HEK293 (cell line): ENCODE results near the gene ANO2.

ENCODE experiments used
- CTCF ChIA-PET: fragments of 350-600 bp; formaldehyde crosslinking; extraction: SDS; loops from one replicate; lab custom pipeline; 2021; ENCODE audit warnings: antibody characterized with exemption; lab: Yijun Ruan, JAX
- POLR2A ChIA-PET: fragments of 300-600 bp; formaldehyde crosslinking; extraction: SDS; loops from one replicate; lab custom pipeline; 2020; ENCODE audit warnings: antibody characterized with exemption, inconsistent platforms; lab: Yijun Ruan, JAX
- H3K27ac ChIP-seq: fragments of 200-500 bp; sonication (Bioruptor generic); 2 replicates; pipeline ENCODE4 v1.5.1; 2014; ENCODE audit warnings: low read depth, low read length, control low read depth, inconsistent platforms; ENCODE audit errors: extremely low read depth
- H3K36me3 ChIP-seq, 2 experiments: fragments of 200-500 bp in 1 of 2; sonication (Bioruptor generic) in 1 of 2; 1 replicate in 1 of 2; 2 replicates in 1 of 2; pipeline ENCODE4 v1.5.1; 2014 to 2017; ENCODE audit warnings: inconsistent platforms in 2 of 2, low read length in 2 of 2; ENCODE audit not compliant: control insufficient read depth in 2 of 2, insufficient read depth in 1 of 2
- H3K4me1 ChIP-seq: fragments of 200-500 bp; sonication (Bioruptor generic); 2 replicates; pipeline ENCODE4 v1.5.1; 2014; ENCODE audit warnings: mild to moderate bottlenecking, low read length, inconsistent platforms; ENCODE audit not compliant: control insufficient read depth, insufficient read depth
- H3K4me3 ChIP-seq: 2 replicates; pipeline ENCODE4 v1.5.1; 2011; ENCODE audit warnings: low read depth, mild to moderate bottlenecking, control low read depth, low read length, moderate library complexity
- H3K9me3 ChIP-seq: fragments of 200-500 bp; sonication (Bioruptor generic); 2 replicates; pipeline ENCODE4 v1.5.1; 2014; ENCODE audit warnings: low read depth, low read length, inconsistent platforms; ENCODE audit not compliant: control insufficient read depth, insufficient read depth
- HIC1 ChIP-seq: fragments of 450-650 bp; formaldehyde crosslinking; IDR thresholded peaks from 2 replicates; pipeline ENCODE4 v1.5.1; 2016; ENCODE audit warnings: missing biosample characterization, missing genetic modification characterization
- HOXC10 ChIP-seq: sonication (generic); formaldehyde crosslinking; IDR thresholded peaks from 2 replicates; pipeline ENCODE4 v1.8.1; 2023; ENCODE audit warnings: mild to moderate bottlenecking, missing genetic modification reagents
- KLF10 ChIP-seq: fragments of 450-650 bp; IDR thresholded peaks from 2 replicates; pipeline ENCODE4 v1.5.1; 2018; ENCODE audit warnings: missing biosample characterization, mild to moderate bottlenecking, missing genetic modification characterization
- OVOL3 ChIP-seq: fragments of 450-650 bp; formaldehyde crosslinking; IDR thresholded peaks from 2 replicates; pipeline ENCODE4 v1.5.1; 2016; ENCODE audit warnings: missing biosample characterization, missing genetic modification characterization
- PATZ1 ChIP-seq: fragments of 450-650 bp; formaldehyde crosslinking; IDR thresholded peaks from 2 replicates; pipeline ENCODE4 v1.5.1; 2016; ENCODE audit warnings: missing biosample characterization, missing genetic modification characterization
- SCRT2 ChIP-seq: fragments of 450-650 bp; formaldehyde crosslinking; IDR thresholded peaks from 2 replicates; pipeline ENCODE4 v1.5.1; 2016; ENCODE audit warnings: missing biosample characterization, missing genetic modification characterization
- YY2 ChIP-seq: fragments of 450-650 bp; formaldehyde crosslinking; IDR thresholded peaks from 2 replicates; pipeline ENCODE4 v1.5.1; 2016; ENCODE audit warnings: missing biosample characterization, missing genetic modification characterization
- ZFHX2 ChIP-seq: fragments of 450-650 bp; formaldehyde crosslinking; conservative IDR thresholded peaks from 2 replicates; pipeline ENCODE4 v1.5.1; 2016; ENCODE audit warnings: missing biosample characterization, missing genetic modification characterization
- ZNF132 ChIP-seq: fragments of 450-650 bp; formaldehyde crosslinking; IDR thresholded peaks from 2 replicates; pipeline ENCODE4 v1.5.1; 2017; ENCODE audit warnings: missing biosample characterization, missing genetic modification characterization, borderline replicate concordance
- ZNF23 ChIP-seq: fragments of 450-650 bp; formaldehyde crosslinking; IDR thresholded peaks from 2 replicates; pipeline ENCODE4 v1.5.1; 2016; ENCODE audit warnings: missing biosample characterization, missing genetic modification characterization, borderline replicate concordance
- ZNF292 ChIP-seq: fragments of 450-650 bp; formaldehyde crosslinking; IDR thresholded peaks from 2 replicates; pipeline ENCODE4 v1.5.1; 2016; ENCODE audit warnings: low read depth, missing biosample characterization, missing genetic modification characterization, borderline replicate concordance
- ZNF394 ChIP-seq: fragments of 450-650 bp; formaldehyde crosslinking; IDR thresholded peaks from 2 replicates; pipeline ENCODE4 v1.5.1; 2016; ENCODE audit warnings: missing biosample characterization, missing genetic modification characterization, mild to moderate bottlenecking, moderate library complexity, borderline replicate concordance
- ZNF398 ChIP-seq: fragments of 450-650 bp; formaldehyde crosslinking; IDR thresholded peaks from 2 replicates; pipeline ENCODE4 v1.5.1; 2017; ENCODE audit warnings: missing biosample characterization, missing genetic modification characterization
- ZNF549 ChIP-seq: fragments of 450-650 bp; IDR thresholded peaks from 2 replicates; pipeline ENCODE4 v1.5.1; 2018; ENCODE audit warnings: missing biosample characterization, missing genetic modification characterization, mild to moderate bottlenecking, inconsistent platforms, moderate library complexity
- ZNF571 ChIP-seq: fragments of 450-650 bp; formaldehyde crosslinking; IDR thresholded peaks from 2 replicates; pipeline ENCODE4 v1.5.0; 2017; ENCODE audit warnings: missing biosample characterization, missing genetic modification characterization
- ZNF596 ChIP-seq: fragments of 450-650 bp; IDR thresholded peaks from 2 replicates; pipeline ENCODE4 v1.5.0; 2018; ENCODE audit warnings: missing biosample characterization, mild to moderate bottlenecking, missing genetic modification characterization, moderate library complexity
- ZNF654 ChIP-seq: fragments of 450-650 bp; formaldehyde crosslinking; IDR thresholded peaks from 2 replicates; pipeline ENCODE4 v1.5.1; 2016; ENCODE audit warnings: low read depth, missing biosample characterization, missing genetic modification characterization
- ZNF747 ChIP-seq: fragments of 450-650 bp; formaldehyde crosslinking; IDR thresholded peaks from 2 replicates; pipeline ENCODE4 v1.5.1; 2016; ENCODE audit warnings: missing biosample characterization, missing genetic modification characterization
- ZNF777 ChIP-seq: fragments of 450-650 bp; formaldehyde crosslinking; IDR thresholded peaks from 2 replicates; pipeline ENCODE4 v1.5.1; 2017; ENCODE audit warnings: missing biosample characterization, missing genetic modification characterization, borderline replicate concordance
- ZXDB ChIP-seq: fragments of 450-650 bp; formaldehyde crosslinking; IDR thresholded peaks from 2 replicates; pipeline ENCODE4 v1.5.1; 2016; ENCODE audit warnings: missing biosample characterization, missing genetic modification characterization
- TF ChIP-seq, protein P1 (sequence below): fragments of 450-650 bp; IDR thresholded peaks from 2 replicates; pipeline ENCODE4 v1.5.1; 2018; ENCODE audit warnings: missing biosample characterization, missing genetic modification characterization
- TF ChIP-seq, protein P2 (sequence below): fragments of 450-650 bp; formaldehyde crosslinking; IDR thresholded peaks from 2 replicates; pipeline ENCODE4; 2016; ENCODE audit warnings: missing biosample characterization, missing genetic modification characterization
- TF ChIP-seq, protein P3 (sequence below): fragments of 450-650 bp; formaldehyde crosslinking; IDR thresholded peaks from 2 replicates; pipeline ENCODE4 v1.5.1; 2016; ENCODE audit warnings: missing biosample characterization, missing genetic modification characterization

Gene ANO2

DNA sequence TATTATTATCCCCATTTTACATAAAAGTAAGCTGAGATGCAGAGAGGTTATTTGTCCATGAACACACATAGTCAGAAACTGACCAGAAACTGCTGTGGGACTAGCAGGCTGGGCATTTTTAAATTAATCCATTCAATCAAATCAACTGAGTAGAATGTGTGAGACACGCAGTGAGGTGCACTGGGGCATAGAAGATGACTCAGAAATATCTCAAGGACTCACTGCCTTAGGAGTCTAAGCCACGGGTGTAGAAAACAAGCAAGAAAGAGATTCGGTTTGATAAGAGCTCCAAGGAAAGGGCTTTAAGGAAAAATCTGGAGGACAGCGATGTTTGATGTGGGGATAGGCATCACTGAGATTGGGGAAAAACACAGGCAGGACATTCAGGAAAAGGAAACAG lies 127.8 kb downstream of the ANO2 start:
- ChIA-PET CTCF (no interaction called here), POLR2A (no interaction called here)
- H3K4me3 ChIP-seq, result no peak overlapping the region
- TF ChIP-seq ZFHX2, result no peak
- no peaks in the 10 kb centered on the region for H3K4me1 ChIP-seq
- no peak overlapping the region for H3K27ac ChIP-seq
- no peaks in the 10 kb centered on the region for H3K36me3 ChIP-seq
- no peaks in the 10 kb centered on the region for H3K9me3 ChIP-seq

DNA sequence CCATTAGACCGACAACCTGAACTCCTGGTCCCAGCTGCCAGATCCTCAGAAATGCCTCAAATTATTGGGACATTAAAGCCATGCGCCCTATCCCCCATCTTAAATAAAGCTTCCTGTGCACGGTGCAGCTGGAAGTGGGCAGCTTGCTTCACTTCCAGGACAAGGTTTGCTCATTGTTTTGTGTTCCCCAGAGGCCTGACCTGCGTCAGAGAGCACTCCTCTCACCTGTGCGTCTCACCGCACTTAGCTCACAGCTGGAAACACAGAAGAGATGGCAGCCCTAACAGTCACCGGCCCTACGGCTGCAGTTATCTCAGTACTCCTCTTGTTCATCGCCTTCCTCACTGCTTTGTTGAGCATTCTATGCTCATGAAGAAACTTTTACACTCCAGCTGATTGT lies 135.5 kb downstream of the ANO2 start:
- TF ChIP-seq ZNF549 (no peak), ZNF394 (tag by site-specific recombination) (no peak), ZXDB (tag by site-specific recombination) (no peak), ZNF398 (tag by site-specific recombination) (no peak), YY2 (tag by site-specific recombination) (no peak), ZNF777 (tag by site-specific recombination) (no peak), KLF10 (tag by site-specific recombination) (no peak), ZNF571 (tag by site-specific recombination) (no peak), ZNF23 (tag by site-specific recombination) (no peak), ZNF132 (tag by site-specific recombination) (no peak), SCRT2 (tag by site-specific recombination) (no peak), ZNF654 (tag by site-specific recombination) (no peak)

GRCh38 chr12:5808981-5809380 lies 136.1 kb downstream of the ANO2 start:
- H3K27ac ChIP-seq, result no peak overlapping the region
- H3K9me3 ChIP-seq, result no peaks in the 10 kb centered on the region
- H3K4me3 ChIP-seq, result no peak overlapping the region
- no peaks in the 10 kb centered on the region for H3K36me3 ChIP-seq
- H3K4me1 ChIP-seq, result no peaks in the 10 kb centered on the region
- CTCF ChIA-PET, result interaction anchor here (0.7 to 1.7 kb wide), 3 partner anchors 12 to 179 kb away, joined by 3 to 5 read pairs (median 4); no protein-coding TSS in a partner anchor
- POLR2A ChIA-PET, result no interaction called here
- TF ChIP-seq ZNF292 (tag by site-specific recombination), result no peak
- TF ChIP-seq, protein P1, sequence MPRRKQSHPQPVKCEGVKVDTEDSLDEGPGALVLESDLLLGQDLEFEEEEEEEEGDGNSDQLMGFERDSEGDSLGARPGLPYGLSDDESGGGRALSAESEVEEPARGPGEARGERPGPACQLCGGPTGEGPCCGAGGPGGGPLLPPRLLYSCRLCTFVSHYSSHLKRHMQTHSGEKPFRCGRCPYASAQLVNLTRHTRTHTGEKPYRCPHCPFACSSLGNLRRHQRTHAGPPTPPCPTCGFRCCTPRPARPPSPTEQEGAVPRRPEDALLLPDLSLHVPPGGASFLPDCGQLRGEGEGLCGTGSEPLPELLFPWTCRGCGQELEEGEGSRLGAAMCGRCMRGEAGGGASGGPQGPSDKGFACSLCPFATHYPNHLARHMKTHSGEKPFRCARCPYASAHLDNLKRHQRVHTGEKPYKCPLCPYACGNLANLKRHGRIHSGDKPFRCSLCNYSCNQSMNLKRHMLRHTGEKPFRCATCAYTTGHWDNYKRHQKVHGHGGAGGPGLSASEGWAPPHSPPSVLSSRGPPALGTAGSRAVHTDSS, result no peak
- TF ChIP-seq ZNF747 (tag by site-specific recombination), result no peak
- TF ChIP-seq HIC1 (tag by site-specific recombination), result no peak
- TF ChIP-seq HOXC10 (CRISPR knock-in tag), result no peak
- no peak for TF ChIP-seq PATZ1
- TF ChIP-seq, protein P2, sequence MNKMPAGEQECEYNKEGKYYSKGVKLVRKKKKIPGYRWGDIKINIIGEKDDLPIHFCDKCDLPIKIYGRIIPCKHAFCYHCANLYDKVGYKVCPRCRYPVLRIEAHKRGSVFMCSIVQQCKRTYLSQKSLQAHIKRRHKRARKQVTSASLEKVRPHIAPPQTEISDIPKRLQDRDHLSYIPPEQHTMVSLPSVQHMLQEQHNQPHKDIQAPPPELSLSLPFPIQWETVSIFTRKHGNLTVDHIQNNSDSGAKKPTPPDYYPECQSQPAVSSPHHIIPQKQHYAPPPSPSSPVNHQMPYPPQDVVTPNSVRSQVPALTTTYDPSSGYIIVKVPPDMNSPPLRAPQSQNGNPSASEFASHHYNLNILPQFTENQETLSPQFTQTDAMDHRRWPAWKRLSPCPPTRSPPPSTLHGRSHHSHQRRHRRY, result no peak
- TF ChIP-seq, protein P3, sequence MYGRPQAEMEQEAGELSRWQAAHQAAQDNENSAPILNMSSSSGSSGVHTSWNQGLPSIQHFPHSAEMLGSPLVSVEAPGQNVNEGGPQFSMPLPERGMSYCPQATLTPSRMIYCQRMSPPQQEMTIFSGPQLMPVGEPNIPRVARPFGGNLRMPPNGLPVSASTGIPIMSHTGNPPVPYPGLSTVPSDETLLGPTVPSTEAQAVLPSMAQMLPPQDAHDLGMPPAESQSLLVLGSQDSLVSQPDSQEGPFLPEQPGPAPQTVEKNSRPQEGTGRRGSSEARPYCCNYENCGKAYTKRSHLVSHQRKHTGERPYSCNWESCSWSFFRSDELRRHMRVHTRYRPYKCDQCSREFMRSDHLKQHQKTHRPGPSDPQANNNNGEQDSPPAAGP (tag by site-specific recombination), result no peak
- TF ChIP-seq ZNF596 (tag by site-specific recombination), result no peak
- no peak for TF ChIP-seq OVOL3 (tag by site-specific recombination)

More for the DNA sequence above, 135.5 kb downstream of the ANO2 start:
- Histone ChIP-seq H3K4me1 (no peaks in the 10 kb centered on the region), H3K4me3 (no peak overlapping the region), H3K36me3 (no peaks in the 10 kb centered on the region), H3K27ac (no peak overlapping the region), H3K9me3 (no peaks in the 10 kb centered on the region)
- POLR2A ChIA-PET, result interaction anchor here (0.5 kb wide), 1 partner anchor 725 kb away, joined by 4 read pairs; no protein-coding TSS in a partner anchor
- CTCF ChIA-PET, result interaction anchor here (0.7 to 1.7 kb wide), 4 partner anchors 13 to 634 kb away, joined by 3 to 5 read pairs (median 4); no protein-coding TSS in a partner anchor
